Glutamatergic neuron (in vitro differentiated cells): ENCODE data around the gene SETD3. TPM values are rescaled to one million over a fixed set of nuclear protein-coding genes. Genes with fewer than 3 reads are reported as not detected.

Source experiments
- DNase-seq: peaks from one replicate; pipeline ENCODE4 v3.0.0; 2022
- H3K27ac Mint-ChIP-seq: one replicate; pipeline ENCODE4 v1.8.0; 2020; ENCODE audit warnings: mild to moderate bottlenecking, mixed read lengths, inconsistent platforms; ENCODE audit not compliant: unreplicated experiment
- H3K27me3 Mint-ChIP-seq: one replicate; pipeline ENCODE4 v1.8.0; 2020; ENCODE audit warnings: mild to moderate bottlenecking, moderate library complexity, mixed read lengths, inconsistent platforms; ENCODE audit not compliant: unreplicated experiment
- H3K36me3 Mint-ChIP-seq: one replicate; pipeline ENCODE4 v1.8.0; 2020; ENCODE audit warnings: mild to moderate bottlenecking, mixed read lengths, inconsistent platforms; ENCODE audit not compliant: unreplicated experiment
- H3K4me1 Mint-ChIP-seq: one replicate; pipeline ENCODE4 v1.8.0; 2020; ENCODE audit warnings: mild to moderate bottlenecking, low read depth, mixed read lengths, inconsistent platforms; ENCODE audit not compliant: unreplicated experiment
- H3K4me3 Mint-ChIP-seq: one replicate; pipeline ENCODE4 v1.8.0; 2020; ENCODE audit warnings: mild to moderate bottlenecking, mixed read lengths, inconsistent platforms; ENCODE audit not compliant: unreplicated experiment
- H3K9me3 Mint-ChIP-seq: one replicate; pipeline ENCODE4 v1.8.0; 2020; ENCODE audit warnings: mild to moderate bottlenecking, moderate library complexity, mixed read lengths, inconsistent platforms; ENCODE audit not compliant: unreplicated experiment
- total RNA-seq: library from RNA; stranded (reverse); fragmentation: NEBNext Ultra II Directional; extraction: Animal tissue kit (Norgen Biotek cat#: 25700); gene quantifications from one replicate; pipeline ENCODE4 v1.2.1, GENCODE V29; 2021; ENCODE audit not compliant: unreplicated experiment
- TF ChIP-seq, protein P1 (sequence below): fragments of 200-600 bp; sonication (generic); IDR thresholded peaks from one replicate; pipeline ENCODE4 v1.5.0; 2021; ENCODE audit not compliant: partially characterized antibody, unreplicated experiment

The SETD3 gene
- total RNA-seq, 1 donor from 2014 or later = 46.2 TPM

DNA sequence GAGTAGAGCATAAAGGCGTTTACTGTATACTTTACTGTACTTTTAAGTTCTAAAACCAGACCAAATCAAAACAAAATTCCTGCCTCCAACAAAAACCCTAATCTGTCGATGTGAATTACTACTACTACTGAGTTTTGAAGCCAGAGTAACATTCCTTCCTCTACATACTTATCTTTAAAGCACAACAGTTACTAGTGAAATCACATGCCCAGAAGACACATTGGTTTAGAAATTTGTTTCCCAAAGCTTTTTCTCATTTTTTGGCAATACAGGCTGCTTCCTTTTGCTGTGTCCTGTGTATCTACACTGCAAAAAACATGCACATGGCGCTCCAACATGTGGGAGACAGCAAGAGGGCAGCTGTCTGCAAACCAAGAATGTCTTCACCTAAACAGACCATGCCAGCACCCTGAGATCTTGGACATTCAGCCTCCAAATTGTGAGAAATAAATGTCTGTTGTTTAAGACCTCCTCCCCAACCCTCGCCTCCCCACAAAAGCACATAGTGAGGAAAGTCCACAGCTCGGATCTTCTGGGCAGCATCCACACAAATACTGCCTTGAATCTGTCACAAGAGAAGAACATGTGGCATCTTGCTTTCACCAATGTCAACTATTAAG is 21.1 kb downstream of the SETD3 start:
- TF ChIP-seq, protein P1, sequence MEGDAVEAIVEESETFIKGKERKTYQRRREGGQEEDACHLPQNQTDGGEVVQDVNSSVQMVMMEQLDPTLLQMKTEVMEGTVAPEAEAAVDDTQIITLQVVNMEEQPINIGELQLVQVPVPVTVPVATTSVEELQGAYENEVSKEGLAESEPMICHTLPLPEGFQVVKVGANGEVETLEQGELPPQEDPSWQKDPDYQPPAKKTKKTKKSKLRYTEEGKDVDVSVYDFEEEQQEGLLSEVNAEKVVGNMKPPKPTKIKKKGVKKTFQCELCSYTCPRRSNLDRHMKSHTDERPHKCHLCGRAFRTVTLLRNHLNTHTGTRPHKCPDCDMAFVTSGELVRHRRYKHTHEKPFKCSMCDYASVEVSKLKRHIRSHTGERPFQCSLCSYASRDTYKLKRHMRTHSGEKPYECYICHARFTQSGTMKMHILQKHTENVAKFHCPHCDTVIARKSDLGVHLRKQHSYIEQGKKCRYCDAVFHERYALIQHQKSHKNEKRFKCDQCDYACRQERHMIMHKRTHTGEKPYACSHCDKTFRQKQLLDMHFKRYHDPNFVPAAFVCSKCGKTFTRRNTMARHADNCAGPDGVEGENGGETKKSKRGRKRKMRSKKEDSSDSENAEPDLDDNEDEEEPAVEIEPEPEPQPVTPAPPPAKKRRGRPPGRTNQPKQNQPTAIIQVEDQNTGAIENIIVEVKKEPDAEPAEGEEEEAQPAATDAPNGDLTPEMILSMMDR = no peak
- H3K27ac Mint-ChIP-seq = no peak overlapping the region
- DNase-seq = no peak
- no peaks in the 10 kb centered on the region for H3K4me1 Mint-ChIP-seq
- H3K9me3 Mint-ChIP-seq = peaks cover 2% of the 10 kb centered on the region
- no peak overlapping the region for H3K4me3 Mint-ChIP-seq
- no peaks in the 10 kb centered on the region for H3K27me3 Mint-ChIP-seq
- no peaks in the 10 kb centered on the region for H3K36me3 Mint-ChIP-seq

DNA sequence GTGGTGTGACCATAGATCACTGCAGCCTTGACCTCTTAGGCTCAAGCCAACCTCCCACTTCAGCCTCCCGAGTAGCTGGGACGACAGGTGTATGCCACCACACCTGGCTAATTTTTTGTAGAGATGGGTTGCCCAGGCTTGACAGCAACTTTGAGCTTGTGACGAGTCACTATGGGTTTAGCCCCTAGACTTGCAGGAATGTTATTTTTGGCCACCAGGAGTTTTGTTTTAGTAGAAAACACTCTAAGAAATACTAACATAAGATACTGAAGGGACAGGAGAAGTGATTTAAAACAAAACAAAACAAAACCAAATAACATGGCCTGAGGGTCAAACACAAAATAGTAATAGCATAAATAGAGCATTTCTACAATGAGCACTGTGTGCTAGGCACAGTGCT is 26.4 kb downstream of the SETD3 start:
- no peaks in the 10 kb centered on the region for H3K4me1 Mint-ChIP-seq
- no peaks in the 10 kb centered on the region for H3K36me3 Mint-ChIP-seq
- H3K4me3 Mint-ChIP-seq = no peak overlapping the region
- no peak overlapping the region for H3K27ac Mint-ChIP-seq
- DNase-seq = no peak
- TF ChIP-seq, protein P1 = no peak
- H3K9me3 Mint-ChIP-seq = peaks cover 2% of the 10 kb centered on the region
- H3K27me3 Mint-ChIP-seq = no peaks in the 10 kb centered on the region

DNA sequence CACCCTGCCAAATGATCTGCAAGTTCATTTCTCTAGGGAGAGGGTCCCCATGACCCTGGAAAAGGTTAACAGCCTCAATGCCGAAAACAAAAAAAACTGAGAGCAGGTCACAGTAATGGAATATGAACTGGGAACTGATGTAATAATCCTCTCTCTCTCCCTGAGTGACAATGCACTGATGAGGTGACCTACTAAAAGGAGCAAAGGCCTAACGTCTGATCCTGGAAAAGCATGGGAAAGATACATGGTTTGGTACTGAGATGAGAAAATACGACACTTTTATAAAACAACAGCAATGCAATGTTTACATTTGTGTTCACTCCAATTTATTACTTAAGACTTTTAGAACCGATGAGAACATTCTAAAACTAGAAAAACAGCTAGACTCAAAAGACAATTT is 27.7 kb downstream of the SETD3 start:
- no peak overlapping the region for H3K27ac Mint-ChIP-seq
- H3K9me3 Mint-ChIP-seq = peaks cover 2% of the 10 kb centered on the region
- TF ChIP-seq, protein P1 = no peak
- no peaks in the 10 kb centered on the region for H3K4me1 Mint-ChIP-seq
- no peaks in the 10 kb centered on the region for H3K27me3 Mint-ChIP-seq
- no peak for DNase-seq
- no peak overlapping the region for H3K4me3 Mint-ChIP-seq
- H3K36me3 Mint-ChIP-seq = no peaks in the 10 kb centered on the region

DNA sequence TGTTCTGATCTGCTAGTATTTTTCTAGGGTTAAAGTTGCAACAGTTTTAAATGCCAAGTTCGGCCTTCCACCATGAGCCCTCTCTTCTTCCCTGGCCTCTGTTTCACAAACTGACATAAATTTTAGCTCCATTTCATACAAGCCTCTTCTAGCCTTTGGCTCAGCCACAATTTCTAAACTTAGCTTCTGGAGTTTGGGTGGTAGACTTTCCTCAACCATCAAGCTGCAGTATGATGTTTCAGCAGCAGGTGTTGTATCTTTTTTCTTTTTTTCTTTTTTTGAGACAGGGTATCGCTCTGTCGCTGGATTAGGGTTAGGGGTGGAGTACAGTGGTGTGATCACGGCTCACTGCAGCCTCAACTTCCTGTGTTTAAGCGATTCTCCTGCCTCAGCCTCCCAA is 29.4 kb downstream of the SETD3 start:
- Mint-ChIP-seq H3K27me3 (no peaks in the 10 kb centered on the region), H3K27ac (no peak overlapping the region), H3K4me1 (no peaks in the 10 kb centered on the region), H3K9me3 (peaks cover 2% of the 10 kb centered on the region), H3K4me3 (no peak overlapping the region), H3K36me3 (no peaks in the 10 kb centered on the region)
- no peak for DNase-seq
- TF ChIP-seq, protein P1 = no peak

DNA sequence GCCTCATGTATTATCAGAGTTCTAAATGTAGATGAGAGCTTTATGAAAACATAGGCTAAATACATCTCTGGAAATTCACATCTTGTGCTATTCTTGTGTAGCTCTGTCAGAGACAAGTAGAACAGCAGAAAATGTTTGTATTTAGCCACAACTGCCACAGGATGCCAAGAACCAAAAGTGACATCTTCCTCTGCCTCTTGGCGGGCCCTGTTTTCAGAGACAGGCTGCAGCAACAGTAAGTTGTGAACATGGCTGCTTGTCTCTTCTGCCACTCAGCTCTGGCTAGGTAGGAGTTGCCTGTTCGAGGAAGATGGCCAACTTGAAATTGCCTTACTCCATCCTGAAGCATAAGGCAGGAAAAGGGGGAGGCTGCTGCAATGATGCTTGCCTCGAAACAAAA is 30.4 kb downstream of the SETD3 start:
- Mint-ChIP-seq H3K9me3 (peaks cover 2% of the 10 kb centered on the region), H3K27ac (no peak overlapping the region), H3K4me3 (no peak overlapping the region), H3K4me1 (no peaks in the 10 kb centered on the region), H3K27me3 (no peaks in the 10 kb centered on the region), H3K36me3 (no peaks in the 10 kb centered on the region)
- no peak for DNase-seq
- TF ChIP-seq, protein P1 = no peak
